Progenitor cell of endocrine pancreas (in vitro differentiated cells): ENCODE data around the gene RERG. TPM values are rescaled to one million over a fixed set of nuclear protein-coding genes. Genes with fewer than 3 reads are reported as not detected.

Source experiments
- DNase-seq: peaks from one replicate; pipeline ENCODE4 v3.0.0; 2021; ENCODE audit warnings: low spot score; ENCODE audit not compliant: unreplicated experiment
- H3K27ac Mint-ChIP-seq: 2 replicates; pipeline ENCODE4 v1.8.0; 2021; ENCODE audit warnings: mild to moderate bottlenecking, moderate library complexity, mixed read lengths
- H3K27me3 Mint-ChIP-seq: 2 replicates; pipeline ENCODE4 v1.8.0; 2021; ENCODE audit warnings: mixed read lengths
- H3K36me3 Mint-ChIP-seq: 2 replicates; pipeline ENCODE4 v1.8.0; 2022; ENCODE audit warnings: mixed read lengths; ENCODE audit not compliant: insufficient read depth
- H3K4me1 Mint-ChIP-seq: 2 replicates; pipeline ENCODE4 v1.8.0; 2021; ENCODE audit warnings: low read depth, mixed read lengths
- H3K4me3 Mint-ChIP-seq: 2 replicates; pipeline ENCODE4 v1.8.0; 2021; ENCODE audit warnings: low read depth, mild to moderate bottlenecking, moderate library complexity, mixed read lengths
- H3K9me3 Mint-ChIP-seq: 2 replicates; pipeline ENCODE4 v1.8.0; 2021; ENCODE audit warnings: low read depth, mixed read lengths
- total RNA-seq: library from RNA; stranded (reverse); gene quantifications from 2 replicates; pipeline ENCODE4 v1.2.1, GENCODE V29; 2021
- TF ChIP-seq, protein P1 (sequence below): fragments of 200-600 bp; sonication (generic); IDR thresholded peaks from one replicate; pipeline ENCODE4 v1.5.0; 2021; ENCODE audit warnings: antibody characterized with exemption, mild to moderate bottlenecking; ENCODE audit not compliant: unreplicated experiment

The RERG gene
- total RNA-seq, 1 donor from 2014 or later: 1.8 TPM

DNA sequence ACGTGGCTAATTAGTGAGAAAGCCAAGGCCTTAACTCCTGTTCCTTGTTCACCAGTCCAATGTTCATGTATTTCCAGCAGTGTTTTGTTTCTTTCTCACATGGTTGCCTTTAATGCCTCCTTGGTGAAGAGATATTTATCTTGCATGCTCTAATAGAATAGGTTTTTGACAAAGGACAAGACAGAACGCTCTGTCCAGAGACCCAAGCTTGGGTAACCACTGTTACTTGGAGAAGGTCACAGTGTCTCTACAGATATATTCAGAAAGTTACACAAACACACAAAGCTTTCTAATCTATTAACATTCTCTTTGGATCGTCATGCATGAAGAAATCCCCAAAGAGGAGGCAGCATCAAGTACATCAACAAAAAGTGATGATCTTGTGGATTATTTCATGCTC, 33.1 kb downstream of the RERG start:
- Mint-ChIP-seq H3K4me3 (no peak overlapping the region), H3K27ac (no peak overlapping the region), H3K4me1 (no peaks in the 10 kb centered on the region), H3K27me3 (no peaks in the 10 kb centered on the region), H3K9me3 (no peaks in the 10 kb centered on the region), H3K36me3 (no peaks in the 10 kb centered on the region)
- no peak for DNase-seq
- TF ChIP-seq, protein P1, sequence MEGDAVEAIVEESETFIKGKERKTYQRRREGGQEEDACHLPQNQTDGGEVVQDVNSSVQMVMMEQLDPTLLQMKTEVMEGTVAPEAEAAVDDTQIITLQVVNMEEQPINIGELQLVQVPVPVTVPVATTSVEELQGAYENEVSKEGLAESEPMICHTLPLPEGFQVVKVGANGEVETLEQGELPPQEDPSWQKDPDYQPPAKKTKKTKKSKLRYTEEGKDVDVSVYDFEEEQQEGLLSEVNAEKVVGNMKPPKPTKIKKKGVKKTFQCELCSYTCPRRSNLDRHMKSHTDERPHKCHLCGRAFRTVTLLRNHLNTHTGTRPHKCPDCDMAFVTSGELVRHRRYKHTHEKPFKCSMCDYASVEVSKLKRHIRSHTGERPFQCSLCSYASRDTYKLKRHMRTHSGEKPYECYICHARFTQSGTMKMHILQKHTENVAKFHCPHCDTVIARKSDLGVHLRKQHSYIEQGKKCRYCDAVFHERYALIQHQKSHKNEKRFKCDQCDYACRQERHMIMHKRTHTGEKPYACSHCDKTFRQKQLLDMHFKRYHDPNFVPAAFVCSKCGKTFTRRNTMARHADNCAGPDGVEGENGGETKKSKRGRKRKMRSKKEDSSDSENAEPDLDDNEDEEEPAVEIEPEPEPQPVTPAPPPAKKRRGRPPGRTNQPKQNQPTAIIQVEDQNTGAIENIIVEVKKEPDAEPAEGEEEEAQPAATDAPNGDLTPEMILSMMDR: no peak

DNA sequence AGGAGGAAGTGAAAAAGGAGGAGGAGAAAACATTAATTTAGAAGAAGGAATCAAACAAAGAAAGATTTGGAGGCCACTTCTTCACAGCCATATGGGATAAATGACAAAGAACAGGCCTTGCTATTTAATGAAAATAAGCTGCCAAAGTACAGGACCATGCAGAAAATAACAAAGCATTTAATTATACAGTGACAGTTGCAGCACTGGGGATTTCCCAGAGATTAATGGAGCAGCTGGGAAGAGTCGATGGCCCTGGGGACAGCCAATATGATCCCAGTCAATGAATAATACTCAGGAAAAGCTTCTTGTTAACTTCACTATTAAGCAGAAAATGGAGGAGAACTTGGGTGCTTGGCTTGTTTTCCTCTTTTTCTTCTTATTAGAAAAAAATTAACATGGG, 34.6 kb downstream of the RERG start:
- H3K27ac Mint-ChIP-seq: no peak overlapping the region
- no peaks in the 10 kb centered on the region for H3K27me3 Mint-ChIP-seq
- TF ChIP-seq, protein P1: no peak
- DNase-seq: no peak
- H3K4me3 Mint-ChIP-seq: no peak overlapping the region
- no peaks in the 10 kb centered on the region for H3K4me1 Mint-ChIP-seq
- no peaks in the 10 kb centered on the region for H3K9me3 Mint-ChIP-seq
- no peaks in the 10 kb centered on the region for H3K36me3 Mint-ChIP-seq

DNA sequence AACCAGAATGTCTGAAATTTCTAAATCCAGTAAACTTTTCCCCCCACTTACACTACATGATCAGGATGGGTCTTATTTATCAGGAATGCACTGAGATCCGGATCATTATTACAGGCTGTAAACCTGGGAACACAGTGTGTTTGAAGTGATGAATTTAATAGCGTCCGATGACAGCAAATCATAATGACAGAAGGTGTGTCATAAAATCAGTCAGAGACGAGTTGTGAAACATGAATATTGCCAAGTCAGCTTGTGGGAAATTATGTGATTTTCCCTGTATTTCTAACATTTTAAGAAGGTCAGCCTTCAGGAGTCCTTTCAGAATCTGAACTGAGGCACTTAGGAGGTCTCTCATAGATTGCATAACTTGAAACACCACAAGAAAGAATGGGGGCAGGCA, 36.7 kb downstream of the RERG start:
- Mint-ChIP-seq H3K4me3 (no peak overlapping the region), H3K4me1 (no peaks in the 10 kb centered on the region), H3K27ac (no peak overlapping the region), H3K9me3 (no peaks in the 10 kb centered on the region), H3K36me3 (no peaks in the 10 kb centered on the region), H3K27me3 (no peaks in the 10 kb centered on the region)
- TF ChIP-seq, protein P1: no peak
- DNase-seq: no peak

DNA sequence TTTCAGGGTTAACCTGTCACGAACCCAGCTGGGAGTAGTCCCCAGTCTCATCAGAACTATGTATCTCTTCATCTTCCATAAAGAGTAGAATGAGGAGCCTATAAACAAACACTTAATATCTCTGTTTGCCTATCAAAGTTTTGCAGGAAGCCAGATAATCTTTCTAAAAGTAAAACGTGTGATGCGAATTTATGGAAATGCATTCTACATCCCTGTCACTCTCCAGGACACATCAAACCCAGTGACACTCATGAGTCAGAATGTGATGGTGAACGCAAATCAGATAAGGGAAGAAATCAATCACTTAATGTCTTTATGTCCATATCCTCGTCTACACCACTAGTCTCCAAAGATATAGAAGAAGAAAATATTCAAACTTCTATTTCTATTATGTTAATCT, 37.4 kb downstream of the RERG start:
- DNase-seq: no peak
- Mint-ChIP-seq H3K36me3 (no peaks in the 10 kb centered on the region), H3K4me3 (no peak overlapping the region), H3K27me3 (no peaks in the 10 kb centered on the region), H3K9me3 (no peaks in the 10 kb centered on the region), H3K27ac (no peak overlapping the region), H3K4me1 (peaks cover 1% of the 10 kb centered on the region)
- TF ChIP-seq, protein P1: no peak

DNA sequence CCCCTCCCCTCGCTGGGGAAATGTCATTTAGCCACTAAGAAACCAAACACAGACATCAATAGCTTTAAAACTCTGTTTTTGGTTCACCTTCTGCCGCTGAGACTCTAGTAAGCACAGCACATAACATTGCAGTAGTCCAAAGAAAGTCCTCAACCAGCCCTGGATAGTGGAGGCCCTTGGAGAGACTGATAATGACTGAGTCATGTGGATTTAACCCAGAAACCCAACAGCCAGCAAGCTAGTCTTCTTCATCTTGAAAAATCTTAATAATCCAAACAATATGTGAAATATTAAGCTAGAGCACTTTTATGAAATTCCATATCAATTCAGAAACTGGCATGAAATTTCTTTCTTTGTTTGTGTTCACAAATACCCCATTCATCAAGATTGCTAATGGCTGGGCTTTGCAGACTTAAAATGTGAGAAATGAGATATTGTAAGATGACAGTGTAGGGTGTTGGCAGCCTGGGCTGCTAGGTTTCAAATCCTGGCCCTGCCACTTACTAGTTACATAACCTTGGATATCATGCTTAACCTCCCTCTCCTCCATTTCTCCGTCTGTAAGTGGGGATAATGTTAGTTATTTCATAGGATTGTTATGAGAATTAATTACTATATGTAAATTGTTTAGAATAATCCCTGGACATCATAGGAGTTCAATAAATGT, 40.1 kb downstream of the RERG start:
- H3K9me3 Mint-ChIP-seq: no peaks in the 10 kb centered on the region
- TF ChIP-seq, protein P1: no peak
- H3K4me1 Mint-ChIP-seq: peaks cover 2% of the 10 kb centered on the region
- H3K4me3 Mint-ChIP-seq: no peak overlapping the region
- no peak for DNase-seq
- H3K27ac Mint-ChIP-seq: peak overlapping the region; percentile 12
- no peaks in the 10 kb centered on the region for H3K36me3 Mint-ChIP-seq
- no peaks in the 10 kb centered on the region for H3K27me3 Mint-ChIP-seq
